GM19099 (cell line): Measurements from ENCODE around the gene FIP1L1.

Experiments used
- POLR2A ChIP-seq: IDR thresholded peaks from 3 replicates; pipeline ENCODE4 v1.6.1; 2011; ENCODE audit warnings: low read depth; ENCODE audit not compliant: insufficient read length; ENCODE audit errors: extremely low read depth

FIP1L1 gene

DNA sequence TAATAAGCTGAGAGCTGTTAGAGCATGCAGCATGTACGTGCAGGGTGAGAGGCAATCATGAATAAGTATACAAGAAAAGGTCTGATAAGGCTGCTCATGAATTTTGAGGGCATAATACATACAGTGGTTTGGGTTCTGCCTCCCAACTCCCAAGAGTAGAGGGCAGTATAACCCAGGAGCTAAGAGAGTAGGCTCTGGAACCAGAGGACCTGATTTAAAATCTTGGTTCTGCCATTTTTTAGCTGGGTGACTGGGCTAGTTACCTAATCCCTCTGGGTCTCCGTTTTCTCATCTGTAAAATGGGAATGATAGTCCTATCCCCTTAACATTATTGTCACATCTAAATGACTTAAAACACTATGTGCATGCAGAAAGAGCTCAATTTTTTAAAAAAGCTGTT is 128.5 kb downstream of the FIP1L1 start:
- no peak for TF ChIP-seq POLR2A

DNA sequence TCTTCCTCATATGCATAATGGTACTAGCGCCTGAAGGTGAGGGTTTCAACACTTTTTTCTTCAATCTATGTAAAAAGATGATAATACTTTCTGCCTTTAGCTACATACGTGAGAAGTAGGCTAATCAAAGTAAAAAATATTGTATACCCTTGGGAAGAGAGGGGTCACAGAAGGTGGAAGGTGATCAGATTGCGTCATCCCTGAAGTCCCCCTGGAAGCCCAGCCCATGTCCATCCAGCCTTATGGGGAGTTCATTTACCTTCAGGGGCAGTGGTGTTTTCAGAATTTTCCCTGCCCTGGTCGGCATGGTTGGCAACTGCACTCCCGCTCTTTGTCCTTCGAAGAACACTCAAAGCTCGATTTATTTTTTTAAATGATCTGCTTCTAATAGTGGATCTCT is 129.6 kb downstream of the FIP1L1 start:
- TF ChIP-seq POLR2A: no peak

DNA sequence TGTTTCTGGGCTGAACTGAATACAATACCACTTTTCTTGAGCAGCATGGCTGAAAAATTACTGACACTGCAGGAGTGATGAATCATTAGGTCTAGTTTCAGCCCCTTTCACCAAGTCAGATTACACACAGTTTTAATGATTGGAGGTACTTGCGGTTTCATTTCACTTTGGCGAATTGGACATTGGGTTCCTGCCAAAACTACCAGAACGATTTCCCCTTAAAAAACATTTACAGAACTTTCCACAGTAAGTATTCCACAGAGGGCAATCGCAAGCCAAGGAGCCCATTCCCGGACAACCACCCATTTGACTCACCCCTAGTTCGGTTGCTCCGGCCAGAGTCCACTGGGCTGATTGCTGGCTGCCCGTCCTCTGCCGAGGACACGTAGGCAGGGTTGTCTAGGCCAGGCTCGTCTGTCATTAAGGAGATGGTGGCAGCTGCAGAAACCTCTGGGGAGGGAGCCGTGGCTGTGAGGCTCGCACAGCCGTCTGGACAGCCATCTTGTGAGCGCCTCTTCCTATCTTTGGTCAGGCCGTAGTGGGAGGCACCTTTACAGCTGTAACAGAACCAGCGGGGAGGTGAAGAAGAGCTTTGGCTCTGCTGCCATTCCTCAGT is 130.3 kb downstream of the FIP1L1 start:
- no peak for TF ChIP-seq POLR2A

DNA sequence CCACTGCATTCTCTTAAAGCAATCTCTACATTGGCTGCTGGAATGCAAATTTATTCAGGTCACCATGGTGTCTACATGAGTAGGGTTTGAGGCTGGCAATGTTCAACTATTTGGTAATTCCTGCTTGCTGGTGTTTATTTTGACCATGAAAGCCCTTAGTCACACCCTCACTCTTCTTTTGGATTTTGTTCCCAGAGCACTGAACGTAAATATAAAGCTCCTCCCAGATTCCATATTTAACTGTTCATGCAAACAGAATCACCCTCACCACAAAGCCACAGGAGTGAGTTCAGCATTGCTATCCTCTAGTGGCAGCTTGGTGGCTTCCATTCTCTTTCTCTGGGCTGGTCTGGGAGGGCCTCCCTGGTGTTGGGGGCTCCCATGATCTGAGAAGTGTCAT is 131.0 kb downstream of the FIP1L1 start:
- TF ChIP-seq POLR2A: no peak

DNA sequence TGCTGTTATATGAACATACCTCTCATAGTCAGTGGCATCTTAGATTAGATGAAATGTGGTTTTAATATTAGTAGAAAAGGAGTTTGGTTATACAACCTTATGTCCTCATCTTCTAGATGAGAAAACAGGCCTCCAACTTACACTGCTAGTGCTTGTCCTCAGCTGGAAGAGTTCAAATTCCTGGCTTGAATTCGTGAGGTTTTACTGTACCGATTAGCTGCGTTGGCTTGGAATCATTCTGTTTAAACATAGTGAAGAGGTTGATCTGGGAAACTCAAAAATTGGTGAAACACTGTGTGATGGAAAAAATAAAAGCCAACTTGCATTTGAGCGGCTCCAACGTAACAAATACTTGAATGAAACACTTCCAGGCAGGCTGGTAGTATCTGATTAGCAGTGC is 132.9 kb downstream of the FIP1L1 start:
- TF ChIP-seq POLR2A: no peak
